Heart left ventricle (tissue), 16 donors: ENCODE data around the gene MLKL. TPM values are rescaled to one million over a fixed set of nuclear protein-coding genes. Genes with fewer than 3 reads are reported as not detected.

Experiments
- ATAC-seq, 4 donors: fragments of 200-7000 bp; cut with Tn5 transposase; one replicate each; pipeline ENCODE4 v1.9.1; 2020 to 2022; ENCODE audit warnings: moderate library complexity in 4 of 4, mild to moderate bottlenecking in 3 of 4, moderate number of reproducible peaks in 1 of 4
- DNase-seq, 5 donors: peaks; one replicate each; pipeline ENCODE4 v3.0.0-alpha.2; 2020
- H3K27ac ChIP-seq, 12 donors: fragments of 200-600 bp; sonication (generic) in 4 of 12; one replicate each; pipeline versions ENCODE4 v1.5.0 to v1.8.0; 2016 to 2022; ENCODE audit warnings: mild to moderate bottlenecking in 2 of 12
- H3K27me3 ChIP-seq, 9 donors: fragments of 200-600 bp; sonication (generic) in 2 of 9; one replicate each; pipeline versions ENCODE4 v1.5.1 to v1.8.0; 2016 to 2022; ENCODE audit warnings: mild to moderate bottlenecking in 3 of 9
- H3K36me3 ChIP-seq, 9 donors: fragments of 200-600 bp; sonication (generic) in 2 of 9; one replicate each; pipeline versions ENCODE4 v1.5.0 to v1.8.0; 2018 to 2022; ENCODE audit warnings: mild to moderate bottlenecking in 2 of 9
- H3K4me1 ChIP-seq, 12 donors: fragments of 200-600 bp; sonication (generic) in 4 of 12; one replicate each; pipeline versions ENCODE4 v1.5.0 to v1.8.0; 2016 to 2022; ENCODE audit warnings: mild to moderate bottlenecking in 3 of 12
- H3K4me3 ChIP-seq, 12 donors: fragments of 200-600 bp; sonication (generic) in 4 of 12; one replicate each; pipeline versions ENCODE4 v1.5.0 to v1.8.0; 2017 to 2022; ENCODE audit warnings: mild to moderate bottlenecking in 9 of 12, moderate library complexity in 4 of 12
- H3K9me3 ChIP-seq, 12 donors: fragments of 200-600 bp; sonication (generic) in 4 of 12; one replicate each; pipeline versions ENCODE4 v1.5.0 to v1.8.0; 2016 to 2022; ENCODE audit warnings: mild to moderate bottlenecking in 1 of 12
- CTCF ChIP-seq, 12 donors: fragments of 200-600 bp; sonication (generic) in 4 of 12; IDR thresholded peaks; one replicate each; pipeline versions ENCODE4 v1.5.0 to v1.8.0; 2018 to 2022; ENCODE audit warnings: antibody characterized with exemption in 12 of 12, mild to moderate bottlenecking in 5 of 12
- POLR2A ChIP-seq, 2 donors: fragments of 450-650 bp; IDR thresholded peaks; one replicate each; pipeline ENCODE4 v1.6.1; 2017; ENCODE audit warnings: antibody characterized with exemption in 2 of 2, mild to moderate bottlenecking in 2 of 2, moderate library complexity in 2 of 2
- WGBS, 4 donors: extraction: QIAGEN DNeasy Blood & Tissue Kit in 2 of 4; methylation state at CpG; one replicate each; pipeline versions ENCODE4 v1.1.5 to v1.1.7; 2013 to 2018; 5-methylcytosine and 5-hydroxymethylcytosine counted together
- intact Hi-C, 10 donors: fragments of 100-400 bp; cut with DNase I; formaldehyde crosslinking; loops; one replicate each; pipeline versions ENCODE4 v1.11.1 to v1.14.2; 2022
- polyA plus RNA-seq, 2 donors: library from polyadenylated mRNA; stranded (reverse); fragments of 200-250 nt; gene quantifications; one replicate each; pipeline ENCODE4 v1.2.3, GENCODE V29; 2013
- total RNA-seq, 9 donors: library from RNA; depleted of rRNA in 2 of 9; stranded (reverse); fragments of >200 nt in 2 of 9; fragmentation: NEBNext Ultra II Directional in 3 of 9; extraction: Animal tissue kit (Norgen Biotek cat#: 25700) in 3 of 9; gene quantifications; one replicate each; pipeline versions ENCODE4 v1.1.0 to v1.2.4, GENCODE V29; 2016 to 2023
- donor health status: ischemic (EF 13 %, LVEDD 7.1; RV severe dilation, severe dysfunction).
- donor health status: healthy with polysubstance abuse.
- donor health status: DM: no; HTN: yes; CAD: no.
- donor health status: DM: no; HTN: no; CAD: no.
- donor health status: ischemic (EF 25% LVEDD 6.9; RV normal size, moderate dysfunction).
- donor health status: ischemic (EF 25% LVEDD 5.7; RV mildly dilated, moderate dysfunction).
- donor health status: healthy.
- donor health status: DM: yes; HTN: yes; CAD: no.
- donor health status: ischemic (EF 35%, LVEDD 5.7; RV mildly dilated, moderate dysfunction).
- donor health status: nonischemic (EF 11% LVEDD 7.7; RV severe dilation, severe dysfunction).
- donor health status: DM: yes; HTN: yes; CAD: no.
- donor health status: PGD.
- donor health status: ischemic (EF 29% LVEDD 5.4; RV normal size, mild dysfunction).
- donor health status: nonischemic (EF 23%, LVEDD 6.1; RV moderate dilation, normal function).

Gene MLKL
- total and polyA plus RNA-seq, 11 donors: 2.2 to 14.9 (median 4.3) TPM

- no peak for DNase-seq
- no peak for TF ChIP-seq CTCF (IDR thresholded peaks at IDR 0.05)
- no peak for TF ChIP-seq POLR2A (IDR thresholded peaks at IDR 0.05)
- Histone ChIP-seq H3K36me3 (peaks cover 0 to 84% (median 65%) of the 10 kb centered on the region in 9 donors), H3K4me3 (no peak overlapping the region), H3K9me3 (no peaks in the 10 kb centered on the region), H3K27ac (no peak overlapping the region), H3K27me3 (no peaks in the 10 kb centered on the region), H3K4me1 (peaks cover 0 to 20% (median 2%) of the 10 kb centered on the region in 12 donors)
- intact Hi-C loops: no loop called here
- ATAC-seq: no peak
- WGBS, 4 donors: 40 to 61% (median 53%) methylated on average over 1 of the region's 1 CpG
Observed at GRCh38 chr16:74652249-74652648, 48.4 kb downstream of the MLKL start.

GRCh38 chr16:74651841-74652240 lies 48.8 kb downstream of the MLKL start:
- H3K9me3 ChIP-seq: no peaks in the 10 kb centered on the region
- DNase-seq (no peak), ATAC-seq (no peak)
- peaks cover 0 to 16% (median 2%) of the 10 kb centered on the region in 12 donors for H3K4me1 ChIP-seq
- WGBS, 4 donors: 93 to 97% (median 95%) methylated on average over 2 of the region's 2 CpGs
- H3K36me3 ChIP-seq: peaks cover 0 to 84% (median 65%) of the 10 kb centered on the region in 9 donors
- TF ChIP-seq POLR2A (IDR thresholded peaks at IDR 0.05) (no peak), CTCF (IDR thresholded peaks at IDR 0.05) (no peak)
- intact Hi-C loops: no loop called here
- H3K27ac ChIP-seq: no peak overlapping the region
- no peak overlapping the region for H3K4me3 ChIP-seq
- H3K27me3 ChIP-seq: no peaks in the 10 kb centered on the region

- intact Hi-C loops: no loop called here
- Histone ChIP-seq H3K27ac (no peak overlapping the region), H3K4me3 (no peak overlapping the region), H3K27me3 (no peaks in the 10 kb centered on the region), H3K4me1 (peaks cover 0 to 15% (median 2%) of the 10 kb centered on the region in 12 donors), H3K36me3 (peaks cover 0 to 87% (median 68%) of the 10 kb centered on the region in 9 donors), H3K9me3 (no peaks in the 10 kb centered on the region)
- no peak for TF ChIP-seq POLR2A (IDR thresholded peaks at IDR 0.05)
- TF ChIP-seq CTCF (IDR thresholded peaks at IDR 0.05): peak; percentile 15 to 58 (median 42)
- ATAC-seq (no peak), DNase-seq (no peak)
- WGBS, 4 donors: 83 to 88% (median 87%) methylated on average over 6 of the region's 6 CpGs
Observed at GRCh38 chr16:74650966-74651567, 49.6 kb downstream of the MLKL start.

GRCh38 chr16:74649839-74650504 lies 50.7 kb downstream of the MLKL start:
- H3K4me3 ChIP-seq: no peak overlapping the region
- 74 to 90% (median 84%) methylated on average over 1 of the region's 1 CpG for WGBS, 4 donors
- intact Hi-C loops: no loop called here

More at GRCh38 chr16:74649839-74650504, 50.7 kb downstream of the MLKL start:
- H3K4me1 ChIP-seq: peaks cover 0 to 15% (median 2%) of the 10 kb centered on the region in 12 donors
- ATAC-seq (no peak), DNase-seq (no peak)
- peaks cover 0 to 87% (median 76%) of the 10 kb centered on the region in 9 donors for H3K36me3 ChIP-seq
- H3K27ac ChIP-seq: no peak overlapping the region
- H3K9me3 ChIP-seq: no peaks in the 10 kb centered on the region
- H3K27me3 ChIP-seq: no peaks in the 10 kb centered on the region
- TF ChIP-seq CTCF (IDR thresholded peaks at IDR 0.05): no peak
